Osteoblast (primary cell): ENCODE measurements around the gene CPEB3. TPM values are rescaled to one million over a fixed set of nuclear protein-coding genes. Genes with fewer than 3 reads are reported as not detected.
"Not testable (repeated sequence)": the region's sequence is repeated elsewhere in the genome, so short reads cannot be mapped to it uniquely, and the experiment has no call there.

Source experiments
- DNase-seq: peaks from one replicate; pipeline ENCODE4 v3.0.0; 2011; ENCODE audit warnings: low spot score, mixed read lengths; ENCODE audit not compliant: insufficient read length; ENCODE audit errors: missing footprints
- H2AFZ ChIP-seq: 2 replicates; pipeline ENCODE4 v1.6.0; 2011; ENCODE audit warnings: mild to moderate bottlenecking, low read length
- H3K27ac ChIP-seq: 2 replicates; pipeline ENCODE4 v1.5.1; 2011; ENCODE audit warnings: mild to moderate bottlenecking, low read depth, low read length, moderate library complexity
- H3K27me3 ChIP-seq: 2 replicates; pipeline ENCODE4 v1.6.0; 2012; ENCODE audit warnings: mild to moderate bottlenecking, control low read depth, inconsistent platforms, low read length, moderate library complexity; ENCODE audit not compliant: insufficient read depth
- H3K36me3 ChIP-seq: 2 replicates; pipeline ENCODE4 v1.5.1; 2011; ENCODE audit warnings: mild to moderate bottlenecking, low read length, control low read depth, moderate library complexity; ENCODE audit not compliant: insufficient read depth
- H3K4me1 ChIP-seq: 2 replicates; pipeline ENCODE4 v1.5.1; 2011; ENCODE audit warnings: mild to moderate bottlenecking, low read length, control low read depth, moderate library complexity; ENCODE audit not compliant: insufficient read depth
- H3K4me2 ChIP-seq: 2 replicates; pipeline ENCODE4 v1.6.0; 2011; ENCODE audit warnings: mild to moderate bottlenecking, low read length; ENCODE audit not compliant: insufficient read depth
- H3K4me3 ChIP-seq: fragments of 200-600 bp; sonication (generic); 3 replicates; pipeline ENCODE4 v1.5.1; 2012; ENCODE audit warnings: mild to moderate bottlenecking, low read length, inconsistent platforms; ENCODE audit not compliant: insufficient read depth
- H3K79me2 ChIP-seq: 2 replicates; pipeline ENCODE4 v1.6.0; 2012; ENCODE audit warnings: mild to moderate bottlenecking, low read length, control low read depth, inconsistent platforms; ENCODE audit not compliant: insufficient read depth
- H3K9me3 ChIP-seq: 2 replicates; pipeline ENCODE4 v1.5.1; 2011; ENCODE audit warnings: low read depth, low read length, control low read depth
- H4K20me1 ChIP-seq: 2 replicates; pipeline ENCODE4 v1.6.0; 2012; ENCODE audit warnings: mild to moderate bottlenecking, low read length, control low read depth; ENCODE audit not compliant: insufficient read depth
- CTCF ChIP-seq: IDR thresholded peaks from 2 replicates; pipeline ENCODE4 v1.5.1; 2011; ENCODE audit warnings: mild to moderate bottlenecking, low read depth, low read length, moderate library complexity; ENCODE audit errors: extremely low read depth
- total RNA-seq: library from RNA; depleted of rRNA; stranded (reverse); fragments of >200 nt; gene quantifications from 2 replicates; pipeline ENCODE4 v1.2.3, GENCODE V29; 2012

CPEB3 gene
- total RNA-seq, 1 donor: 1.1 TPM

GRCh38 chr10:92146781-92147180 is 144.1 kb downstream of the CPEB3 start:
- Histone ChIP-seq H2AFZ (no peak overlapping the region), H3K79me2 (no peaks in the 10 kb centered on the region), H3K4me3 (no peak overlapping the region), H3K4me2 (no peak overlapping the region), H3K36me3 (no peaks in the 10 kb centered on the region), H4K20me1 (no peaks in the 10 kb centered on the region), H3K27me3 (no peaks in the 10 kb centered on the region), H3K27ac (no peak overlapping the region), H3K9me3 (no peaks in the 10 kb centered on the region), H3K4me1 (peaks cover 16% of the 10 kb centered on the region)
- no peak for TF ChIP-seq CTCF
- no peak for DNase-seq

- H3K4me1 ChIP-seq: peaks cover 16% of the 10 kb centered on the region
- no peak for DNase-seq
- no peaks in the 10 kb centered on the region for H4K20me1 ChIP-seq
- no peak overlapping the region for H3K27ac ChIP-seq
- no peaks in the 10 kb centered on the region for H3K9me3 ChIP-seq
- no peaks in the 10 kb centered on the region for H3K36me3 ChIP-seq
- H3K27me3 ChIP-seq: no peaks in the 10 kb centered on the region
- H3K4me3 ChIP-seq: no peak overlapping the region
- H3K79me2 ChIP-seq: no peaks in the 10 kb centered on the region
- no peak for TF ChIP-seq CTCF
- no peak overlapping the region for H2AFZ ChIP-seq
- no peak overlapping the region for H3K4me2 ChIP-seq
Measured at GRCh38 chr10:92146107-92146506, 144.8 kb downstream of the CPEB3 start.

GRCh38 chr10:92142949-92143348 is 147.9 kb downstream of the CPEB3 start:
- H3K9me3 ChIP-seq: no peaks in the 10 kb centered on the region
- no peak overlapping the region for H3K27ac ChIP-seq
- H3K27me3 ChIP-seq: no peaks in the 10 kb centered on the region
- no peak for DNase-seq
- H3K4me2 ChIP-seq: no peak overlapping the region
- no peak overlapping the region for H3K4me3 ChIP-seq
- no peak for TF ChIP-seq CTCF
- no peaks in the 10 kb centered on the region for H3K36me3 ChIP-seq
- H3K4me1 ChIP-seq: peaks cover 16% of the 10 kb centered on the region
- no peaks in the 10 kb centered on the region for H4K20me1 ChIP-seq
- H3K79me2 ChIP-seq: no peaks in the 10 kb centered on the region
- H2AFZ ChIP-seq: no peak overlapping the region

- no peaks in the 10 kb centered on the region for H4K20me1 ChIP-seq
- no peaks in the 10 kb centered on the region for H3K27me3 ChIP-seq
- TF ChIP-seq CTCF: no peak
- no peak overlapping the region for H3K27ac ChIP-seq
- peaks cover 16% of the 10 kb centered on the region for H3K4me1 ChIP-seq
- H3K9me3 ChIP-seq: no peaks in the 10 kb centered on the region
- H2AFZ ChIP-seq: no peak overlapping the region
- H3K36me3 ChIP-seq: no peaks in the 10 kb centered on the region
- peak overlapping the region; percentile 5 for H3K4me2 ChIP-seq
- H3K4me3 ChIP-seq: no peak overlapping the region
- DNase-seq: no peak
- H3K79me2 ChIP-seq: no peaks in the 10 kb centered on the region
Measured at GRCh38 chr10:92142512-92142911, 148.4 kb downstream of the CPEB3 start.

GRCh38 chr10:92141147-92141546 is 149.7 kb downstream of the CPEB3 start:
- H3K36me3 ChIP-seq: not testable (repeated sequence)

GRCh38 chr10:92134049-92134448 is 156.8 kb downstream of the CPEB3 start:
- H3K4me1 ChIP-seq: not testable (repeated sequence)

More at GRCh38 chr10:92141147-92141546, 149.7 kb downstream of the CPEB3 start:
- not testable (repeated sequence) for H3K27ac ChIP-seq, H3K79me2 ChIP-seq, H4K20me1 ChIP-seq, DNase-seq, H3K4me2 ChIP-seq, H3K4me3 ChIP-seq, H3K9me3 ChIP-seq, H3K27me3 ChIP-seq, H2AFZ ChIP-seq
- peaks cover 16% of the 10 kb centered on the region for H3K4me1 ChIP-seq

More at GRCh38 chr10:92134049-92134448, 156.8 kb downstream of the CPEB3 start:
- H3K36me3 ChIP-seq, H3K9me3 ChIP-seq, H3K4me2 ChIP-seq, H3K4me3 ChIP-seq, H3K79me2 ChIP-seq, H3K27me3 ChIP-seq, DNase-seq, H4K20me1 ChIP-seq, H2AFZ ChIP-seq, H3K27ac ChIP-seq: not testable (repeated sequence)
